GM19397 (cell line): ENCODE data around the gene FAM184A.
A peak's percentile ranks its signal among the peaks of the same experiment; 100 is the strongest.

ENCODE experiments used
- ATAC-seq: cut with Tn5 transposase; IDR thresholded peaks from one replicate; pipeline ENCODE4 v1.9.1; 2021; ENCODE audit warnings: mild to moderate bottlenecking, moderate library complexity; ENCODE audit not compliant: unreplicated experiment

The FAM184A gene

DNA sequence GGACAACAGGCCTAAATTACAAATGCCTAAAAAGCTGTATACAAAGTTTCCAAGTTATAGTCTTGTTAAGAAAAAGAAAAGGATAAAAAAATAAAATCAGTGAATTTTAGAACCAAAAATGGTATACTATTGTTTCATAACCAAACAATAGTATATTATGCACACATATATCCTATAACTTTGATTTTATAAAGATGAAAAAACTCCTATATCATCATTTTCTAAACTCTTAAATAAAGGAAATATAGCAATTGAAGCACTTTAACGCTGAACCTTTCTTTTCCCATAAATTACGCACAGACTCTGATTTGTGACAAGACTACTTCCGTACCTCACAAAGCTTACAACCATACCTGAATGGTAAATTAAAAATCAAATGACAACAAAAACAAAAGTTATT is 107.6 kb downstream of the FAM184A start:
- no peak for ATAC-seq

DNA sequence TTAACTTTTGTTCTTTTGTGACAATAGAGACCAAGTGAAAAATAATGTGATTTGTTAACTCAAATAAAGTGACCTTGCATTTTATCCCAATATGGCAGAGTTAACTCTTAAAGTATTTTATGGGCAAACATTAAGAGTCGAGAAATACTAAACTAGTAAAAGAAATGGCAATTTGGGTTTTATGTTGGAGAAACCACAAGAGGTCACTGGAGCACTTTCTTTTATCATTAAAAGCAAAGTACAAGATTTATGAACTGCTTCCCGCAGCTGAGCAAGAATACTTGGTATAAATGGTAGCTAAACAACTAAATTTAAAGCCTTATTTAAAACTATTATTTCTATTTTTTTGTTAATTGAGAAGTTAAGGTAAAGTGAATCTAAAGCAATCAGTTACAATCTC is 110.0 kb downstream of the FAM184A start:
- no peak for ATAC-seq

DNA sequence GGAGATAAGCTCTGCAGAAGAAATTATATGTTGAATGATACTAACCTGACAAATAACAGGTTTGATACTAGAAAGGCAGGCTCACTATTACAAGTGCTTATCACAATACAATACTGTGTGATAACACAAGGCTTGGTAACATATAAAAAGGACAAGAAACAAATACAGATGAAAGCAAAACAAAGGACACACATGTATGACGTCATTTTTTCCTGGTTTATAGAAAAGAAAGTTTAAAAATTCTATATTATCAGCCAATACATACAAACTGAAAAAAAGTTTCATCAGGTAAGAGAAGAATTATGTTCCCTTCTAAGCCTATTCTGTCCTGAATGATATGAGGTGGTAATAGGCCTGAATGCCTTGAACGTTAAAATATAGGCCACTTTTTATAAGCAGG is 111.2 kb downstream of the FAM184A start:
- no peak for ATAC-seq

DNA sequence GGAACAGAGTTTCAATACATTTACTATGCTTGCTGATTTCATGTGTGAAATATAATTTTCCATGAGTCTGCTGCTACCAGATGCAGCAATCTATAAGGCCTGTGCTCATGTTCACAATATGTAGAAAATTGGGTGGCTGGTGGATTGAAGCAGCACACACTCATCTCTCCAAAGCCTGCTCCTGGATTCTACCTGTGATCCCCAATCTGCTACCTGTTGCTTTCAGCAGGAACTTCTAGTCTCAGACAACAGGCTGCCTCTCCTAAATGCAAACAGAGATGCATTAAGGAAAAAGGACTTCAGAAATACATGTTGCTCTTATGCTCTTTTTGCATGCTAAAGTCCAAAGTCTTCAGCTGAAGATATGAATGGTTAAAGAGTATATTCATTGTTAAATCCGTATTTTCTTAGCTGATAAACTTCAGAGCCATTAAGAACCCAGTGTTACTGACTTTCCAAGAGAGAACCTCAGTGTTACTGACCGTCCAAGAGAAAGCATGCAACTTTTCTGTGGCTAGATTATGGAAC is 112.6 kb downstream of the FAM184A start:
- ATAC-seq: no peak

DNA sequence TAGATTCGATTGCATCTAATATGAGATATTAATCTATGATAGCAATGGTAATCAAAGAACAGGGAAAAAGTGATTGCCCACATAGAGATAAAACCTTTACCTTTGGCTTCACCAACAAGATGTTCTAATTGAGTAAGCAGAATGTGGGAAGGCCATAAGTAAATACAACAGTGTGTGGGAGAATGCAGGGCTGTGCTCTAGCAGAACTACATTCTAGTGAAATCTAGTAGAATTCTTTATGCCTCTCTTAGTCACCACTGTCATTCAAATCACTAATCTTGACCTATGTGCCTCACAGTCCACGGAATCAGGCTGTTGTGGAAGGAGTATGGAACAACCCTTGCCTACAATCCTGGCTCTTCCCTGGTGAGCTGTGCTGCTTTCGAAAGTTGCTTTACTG is 113.1 kb downstream of the FAM184A start:
- no peak for ATAC-seq

DNA sequence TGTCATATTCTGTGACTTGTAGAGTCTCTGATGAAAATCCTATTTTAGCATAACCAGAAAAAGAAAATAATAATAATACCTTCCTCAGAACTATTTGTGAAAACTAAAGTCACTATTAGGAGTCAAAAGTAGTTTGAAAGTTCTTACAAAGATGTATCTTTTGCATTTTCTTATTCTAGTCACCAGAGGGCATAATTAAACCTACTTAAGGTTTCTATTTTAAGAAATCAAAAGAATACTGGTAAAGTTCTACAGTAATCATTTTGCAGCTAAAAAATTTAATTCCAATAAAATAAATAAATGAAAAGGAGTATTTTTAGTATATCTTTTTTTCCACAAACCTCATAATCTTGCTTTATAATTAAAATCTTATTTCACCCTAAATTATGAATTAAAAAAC is 115.5 kb downstream of the FAM184A start:
- ATAC-seq: no peak

DNA sequence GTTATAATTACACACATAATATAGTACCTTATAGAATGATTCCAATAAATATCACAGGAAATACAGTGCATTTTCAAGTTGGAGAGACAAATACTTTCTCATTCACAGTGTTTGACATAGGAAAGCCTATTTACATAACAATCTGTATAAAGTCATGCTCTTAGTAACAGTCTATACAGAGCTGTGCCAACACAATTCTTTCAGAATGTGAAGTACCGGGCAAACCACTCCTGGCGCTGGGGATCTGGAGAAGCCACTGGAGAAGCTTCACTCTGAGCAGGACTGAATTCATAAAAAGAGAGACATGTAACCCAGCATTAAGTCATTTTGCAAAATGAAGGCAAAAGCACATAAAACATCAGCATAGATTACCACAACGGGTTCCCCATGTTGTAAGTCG is 118.6 kb downstream of the FAM184A start:
- ATAC-seq: no peak

DNA sequence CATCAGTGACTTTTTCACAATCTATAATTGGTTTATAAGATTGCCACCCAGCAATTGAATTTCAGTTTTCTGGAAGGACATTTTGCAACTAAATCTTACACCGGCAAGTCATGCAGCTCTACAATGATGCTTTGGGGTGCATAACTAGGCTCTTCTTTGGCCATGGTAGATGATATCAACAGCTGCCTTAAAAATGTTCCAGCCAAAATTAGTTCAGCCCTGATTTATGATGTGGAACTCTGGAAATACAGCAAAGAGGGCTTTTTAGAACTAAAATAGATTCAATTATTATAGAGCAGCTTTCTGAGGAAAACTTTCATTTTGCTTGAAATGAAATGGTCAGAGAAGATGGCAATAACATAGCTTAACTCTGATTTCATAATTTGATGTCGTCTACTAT is 125.1 kb downstream of the FAM184A start:
- no peak for ATAC-seq

DNA sequence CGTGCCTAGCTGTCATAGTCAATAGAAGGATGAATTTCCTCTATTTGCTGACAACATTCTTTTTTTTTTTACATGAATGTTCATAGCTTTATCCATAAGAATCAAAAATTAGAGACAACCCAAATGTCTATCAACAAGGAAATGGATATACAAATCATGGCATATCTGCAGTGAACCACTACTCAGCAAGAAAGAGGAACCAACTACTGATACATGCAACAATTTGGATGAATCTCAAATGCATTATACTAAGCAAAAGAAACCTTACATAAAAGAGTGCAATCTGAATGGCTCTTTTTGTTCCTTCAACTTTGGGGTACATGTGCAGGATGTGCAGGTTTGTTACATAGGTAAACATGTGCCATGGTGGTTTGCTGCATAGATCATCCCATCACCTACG is 125.8 kb downstream of the FAM184A start:
- ATAC-seq: no peak

DNA sequence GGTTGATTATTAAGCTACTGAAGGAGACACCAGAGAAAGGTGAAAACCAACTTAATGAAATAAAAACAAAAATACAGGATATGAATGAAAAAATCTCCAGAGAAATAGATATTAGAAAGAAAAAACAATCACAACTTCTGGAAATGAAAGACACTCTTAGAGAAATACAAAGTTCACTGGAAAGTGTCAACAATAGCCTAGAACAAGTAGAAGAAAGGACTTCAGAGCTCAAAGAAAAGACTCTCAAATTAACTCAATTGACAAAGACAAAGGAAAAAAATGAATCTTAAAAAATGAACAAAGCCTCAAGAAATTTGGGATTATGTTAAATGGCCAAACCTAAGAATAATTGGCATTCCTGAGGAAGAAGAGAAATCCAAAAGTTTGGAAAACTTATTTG is 133.2 kb downstream of the FAM184A start:
- no peak for ATAC-seq

DNA sequence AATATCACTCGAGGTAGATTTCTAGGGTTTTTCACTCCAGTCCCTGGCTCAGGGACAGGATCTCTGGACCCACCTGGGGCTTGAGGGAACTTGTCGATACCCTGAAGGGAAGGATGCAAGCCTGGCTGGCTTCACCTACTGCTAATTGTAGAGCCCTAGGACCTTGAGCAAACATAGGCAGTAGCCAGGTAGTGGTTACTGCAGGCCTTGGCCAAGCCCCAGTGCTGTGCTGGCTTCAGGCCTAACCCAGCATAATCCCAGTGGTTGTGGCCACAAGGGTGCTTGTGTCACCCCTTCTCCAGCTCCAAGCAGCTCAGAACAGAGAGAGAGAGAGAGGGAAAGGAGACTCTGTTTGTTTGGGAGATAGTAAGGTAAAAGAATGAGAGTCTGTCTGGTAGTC is 137.7 kb downstream of the FAM184A start:
- ATAC-seq: no peak

DNA sequence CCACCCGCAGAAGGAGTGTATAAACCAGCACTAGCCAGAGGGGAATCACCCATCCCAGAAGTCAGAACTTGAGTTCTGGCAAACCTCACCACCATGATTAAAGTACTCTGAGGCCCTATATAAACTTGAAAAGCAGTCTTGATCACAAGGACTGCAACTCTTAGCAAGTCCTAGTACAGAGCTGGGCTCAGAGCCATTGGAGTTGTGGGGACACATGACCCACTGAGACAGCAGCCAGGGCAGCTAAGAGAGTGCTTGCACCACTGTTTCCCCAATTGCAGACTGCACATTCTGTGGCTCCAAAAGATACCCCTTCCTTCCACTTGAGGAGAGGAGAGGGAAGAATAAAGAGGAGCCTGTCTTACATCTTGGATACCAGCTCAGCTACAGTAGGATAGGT is 138.8 kb downstream of the FAM184A start:
- ATAC-seq: no peak

DNA sequence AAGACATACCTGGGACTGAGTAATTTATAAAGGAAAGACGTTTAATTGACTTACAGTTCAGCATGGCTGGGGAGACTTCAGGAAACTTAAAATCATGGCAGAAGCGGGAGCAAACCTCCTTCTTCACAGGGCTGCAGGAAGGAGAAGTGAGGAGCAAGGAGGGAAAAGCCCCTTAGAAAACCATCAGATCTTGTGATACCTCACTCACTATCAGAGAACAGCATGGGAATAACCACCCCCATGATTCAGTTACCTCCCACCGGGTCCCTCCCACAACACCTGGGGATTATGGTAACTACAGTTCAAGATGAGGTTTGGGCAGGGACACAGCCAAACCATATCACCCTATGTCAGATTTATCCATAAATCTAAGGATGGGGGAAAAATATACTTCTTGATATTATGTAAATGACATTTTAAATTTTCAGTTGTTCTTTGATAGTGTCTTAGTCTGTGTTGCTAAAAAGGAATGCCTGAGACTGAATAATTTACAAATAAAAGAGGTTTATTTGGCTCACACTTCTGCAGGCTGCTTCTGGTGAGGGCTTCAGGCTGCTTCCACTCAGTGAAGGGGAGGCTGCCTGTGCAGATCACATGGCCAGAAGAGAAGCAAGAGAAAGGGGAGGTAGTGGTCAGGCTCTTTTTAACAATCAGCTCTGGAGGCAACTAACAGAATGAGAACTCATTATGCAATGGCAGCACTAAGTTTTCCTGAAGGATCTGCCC is 142.3 kb downstream of the FAM184A start:
- no peak for ATAC-seq

DNA sequence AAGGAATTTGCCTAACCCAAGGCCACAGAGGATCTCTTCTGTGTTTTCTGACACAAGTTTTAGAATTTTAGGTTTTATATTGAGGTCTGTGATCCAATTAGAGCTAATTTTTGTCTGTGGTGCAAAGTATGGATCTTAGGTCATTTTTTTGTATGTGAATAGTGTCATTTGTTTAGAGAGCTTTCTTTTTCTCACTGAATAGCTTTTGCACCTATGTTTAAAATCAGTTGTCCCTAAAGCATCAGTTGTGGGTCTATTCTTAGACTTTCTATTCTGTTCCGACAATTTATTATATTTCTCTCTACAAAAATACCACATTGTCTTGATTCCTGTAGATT is 143.2 kb downstream of the FAM184A start:
- ATAC-seq: no peak

DNA sequence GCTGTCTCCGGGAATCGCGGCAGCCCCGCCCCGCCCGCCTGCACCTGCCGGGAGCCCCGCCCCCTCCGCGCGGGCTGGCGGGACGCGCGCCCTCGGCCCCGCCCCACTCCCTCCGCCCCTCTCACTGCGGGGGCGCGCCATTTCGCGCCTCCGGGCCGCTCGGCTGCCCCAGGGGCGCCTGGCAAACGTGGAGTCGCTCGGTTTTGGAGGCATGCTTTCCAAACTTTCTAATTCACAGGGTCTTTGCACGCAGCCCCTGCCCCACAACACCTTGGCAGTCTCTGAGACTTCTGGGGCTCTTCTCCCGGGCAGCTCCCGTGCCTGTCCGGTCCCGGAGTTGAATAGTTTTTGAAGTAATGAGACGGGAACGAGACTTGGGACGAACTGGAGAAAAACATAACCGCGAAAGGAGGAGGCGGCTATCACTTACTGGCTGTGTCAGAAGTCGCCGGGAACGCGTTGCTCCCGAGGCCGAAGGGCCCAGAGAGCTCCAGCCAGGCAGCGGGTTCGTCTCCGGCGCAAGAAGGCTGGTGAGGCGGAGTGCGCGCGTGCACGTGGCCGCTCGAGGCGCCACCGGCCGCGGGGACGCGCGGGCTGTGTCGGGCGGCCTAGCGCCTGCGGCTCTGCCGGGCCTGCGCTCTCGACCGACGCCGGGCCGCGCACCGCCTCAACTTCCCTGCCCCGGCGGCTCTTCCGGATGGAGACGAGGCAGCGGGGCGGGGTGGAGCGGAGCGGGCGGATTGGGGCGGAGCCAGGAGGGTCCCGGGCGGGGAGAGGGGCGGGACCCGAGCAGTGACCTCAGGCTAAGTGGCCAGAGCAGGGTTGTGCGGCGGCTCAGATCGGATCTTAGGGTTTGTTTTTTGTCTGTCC is 143.8 kb downstream of the FAM184A start, which contains the start of gene MCM9:
MCM9 (minus strand) TSS at position 699 of the 870 bp plus-strand sequence. CDS start 3,436 bp downstream, outside the sequence.
- ATAC-seq: peak; percentile 95

DNA sequence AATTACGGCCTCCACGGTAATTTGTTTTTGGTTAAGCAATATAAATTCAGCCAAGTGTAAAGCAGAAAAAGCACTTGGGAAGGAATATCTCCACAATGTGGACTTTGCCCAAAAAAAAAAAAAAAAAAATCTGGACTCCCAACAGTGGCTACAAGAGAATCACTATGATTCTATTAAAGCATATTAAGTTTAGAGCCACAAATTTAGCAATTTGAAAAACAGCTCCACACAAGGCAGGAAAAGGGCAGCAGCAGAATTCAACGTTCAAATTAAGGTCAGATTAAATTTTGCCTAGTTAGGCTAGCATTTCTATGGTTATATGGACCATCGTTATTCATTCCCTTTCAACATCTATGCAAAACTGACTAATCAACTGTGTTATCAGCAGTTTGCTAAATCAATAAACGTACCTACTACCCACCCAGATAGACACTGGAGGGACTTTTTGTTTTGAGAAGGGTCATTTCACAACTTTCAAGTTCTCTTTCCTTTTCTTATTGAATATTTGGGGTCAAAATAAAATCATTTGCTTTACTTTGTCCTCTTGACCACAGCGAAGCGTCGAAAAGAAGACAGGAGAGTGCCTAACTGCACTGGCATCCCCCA is 144.5 kb downstream of the FAM184A start:
- no peak for ATAC-seq

DNA sequence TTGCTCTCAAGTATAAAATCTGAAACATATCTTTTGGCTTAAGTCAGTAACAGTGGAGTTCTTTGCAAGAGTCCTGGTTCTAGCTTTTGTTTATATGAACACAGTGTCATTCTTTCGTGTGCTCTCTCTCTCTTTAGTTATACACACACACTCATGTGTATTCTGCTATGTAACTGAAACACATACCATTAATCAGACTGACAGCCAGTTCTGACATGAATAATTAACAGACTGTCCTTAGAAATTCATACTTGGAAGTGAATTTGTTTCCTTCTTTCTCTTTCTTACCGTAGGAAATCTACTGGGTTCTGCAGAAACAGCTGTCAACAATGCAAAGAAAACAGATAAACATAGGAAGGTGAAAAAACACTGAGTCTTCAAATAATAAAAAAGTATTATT is 146.0 kb downstream of the FAM184A start:
- ATAC-seq: no peak

DNA sequence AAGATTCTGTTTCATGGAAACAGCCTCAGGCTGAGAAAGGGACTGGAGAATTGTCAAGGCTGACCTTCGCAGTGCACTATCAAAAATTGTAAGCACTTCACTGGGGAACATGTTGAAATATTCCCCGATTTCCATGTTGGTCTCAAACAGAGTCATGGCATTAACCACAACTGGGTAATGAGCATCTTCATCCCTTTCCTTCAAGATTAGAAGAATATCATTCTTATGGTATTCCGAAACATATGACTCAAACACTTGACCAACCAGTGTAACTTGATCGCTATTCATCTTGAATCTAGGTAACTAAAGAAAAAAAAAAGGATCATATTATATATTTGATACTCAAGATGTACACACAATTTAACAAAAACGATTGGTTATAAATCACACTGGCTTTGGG is 147.0 kb downstream of the FAM184A start:
- ATAC-seq: no peak

DNA sequence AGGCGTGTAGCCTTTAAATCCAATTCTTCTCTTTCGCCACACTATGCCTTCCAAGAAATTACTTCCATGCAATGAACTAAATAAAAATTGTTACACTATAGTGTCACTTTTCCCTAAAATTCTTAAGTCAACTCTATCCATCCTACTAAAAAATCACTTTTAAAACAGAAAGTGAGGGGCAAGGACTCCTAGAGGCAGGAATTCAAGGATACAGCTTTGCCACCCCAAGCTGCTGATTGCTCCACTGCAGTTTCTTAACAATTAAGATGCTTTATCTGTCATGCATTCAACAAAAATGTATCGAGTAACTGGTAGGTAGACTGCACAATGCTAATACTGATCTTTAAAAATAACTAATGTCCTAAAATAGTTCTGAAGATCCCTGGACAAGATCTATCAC is 147.8 kb downstream of the FAM184A start:
- ATAC-seq: no peak

DNA sequence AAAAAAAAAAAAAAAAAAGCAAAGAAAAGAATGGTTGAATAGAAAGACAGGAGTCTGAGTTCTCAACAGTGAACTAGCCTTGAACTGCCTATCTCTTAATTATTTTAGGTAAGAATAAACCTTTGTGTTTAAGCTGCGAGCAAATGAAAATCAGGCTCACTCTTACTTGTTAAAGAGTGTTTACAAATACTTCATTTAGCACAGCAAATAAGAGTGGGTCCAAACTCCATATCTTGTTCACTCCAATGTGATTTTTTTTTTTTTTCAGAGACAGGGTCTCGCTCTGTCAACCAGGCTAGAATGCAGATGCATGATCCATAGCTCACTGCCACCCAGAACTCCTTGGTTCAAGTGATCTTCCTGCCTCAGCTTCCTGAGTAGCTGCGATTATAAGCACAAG is 155.4 kb downstream of the FAM184A start:
- ATAC-seq: no peak

DNA sequence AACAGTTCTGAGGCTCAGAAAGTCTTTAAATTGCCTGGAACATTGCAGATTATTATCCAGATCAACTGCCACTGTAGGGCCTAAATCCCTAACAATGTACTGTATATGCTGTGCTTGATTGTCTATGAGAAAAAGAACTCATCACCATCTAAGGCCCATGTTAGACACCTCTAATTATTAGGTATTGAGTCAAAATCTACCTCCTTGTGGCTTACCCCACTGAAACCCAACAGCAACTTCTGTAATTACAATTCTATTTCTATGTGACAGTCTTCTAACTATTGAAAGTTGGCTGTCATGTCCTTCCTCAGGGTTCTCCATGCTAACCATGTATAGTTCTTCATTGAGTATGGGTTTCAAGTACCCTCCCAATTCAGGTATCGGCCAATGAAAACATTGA is 157.4 kb downstream of the FAM184A start:
- no peak for ATAC-seq

DNA sequence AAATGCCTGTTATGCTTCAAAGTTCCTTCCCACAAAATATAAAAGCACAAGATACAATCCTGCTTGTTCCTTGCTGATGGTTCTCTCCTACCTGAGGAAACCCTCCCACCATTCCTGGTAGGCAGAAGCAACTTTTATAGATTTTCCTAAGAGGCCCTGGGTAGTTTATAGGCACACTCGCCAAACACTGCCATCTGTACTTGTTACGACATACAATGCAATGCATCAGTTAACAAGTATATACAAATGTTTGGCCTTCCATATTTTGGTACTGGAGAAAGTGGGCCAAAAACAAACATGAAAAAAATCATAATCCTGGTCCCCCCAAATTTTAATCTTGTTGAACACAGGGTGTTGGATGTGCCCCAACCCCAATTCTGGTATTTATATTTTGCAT is 160.1 kb downstream of the FAM184A start:
- no peak for ATAC-seq
